Fibroblast of peridontal ligament (primary cell): Measurements from ENCODE around the gene FBN1.

ENCODE experiments used
- DNase-seq: peaks from one replicate; pipeline ENCODE4 v3.0.0-alpha.2; 2010; ENCODE audit errors: extremely low read depth

The FBN1 gene

DNA sequence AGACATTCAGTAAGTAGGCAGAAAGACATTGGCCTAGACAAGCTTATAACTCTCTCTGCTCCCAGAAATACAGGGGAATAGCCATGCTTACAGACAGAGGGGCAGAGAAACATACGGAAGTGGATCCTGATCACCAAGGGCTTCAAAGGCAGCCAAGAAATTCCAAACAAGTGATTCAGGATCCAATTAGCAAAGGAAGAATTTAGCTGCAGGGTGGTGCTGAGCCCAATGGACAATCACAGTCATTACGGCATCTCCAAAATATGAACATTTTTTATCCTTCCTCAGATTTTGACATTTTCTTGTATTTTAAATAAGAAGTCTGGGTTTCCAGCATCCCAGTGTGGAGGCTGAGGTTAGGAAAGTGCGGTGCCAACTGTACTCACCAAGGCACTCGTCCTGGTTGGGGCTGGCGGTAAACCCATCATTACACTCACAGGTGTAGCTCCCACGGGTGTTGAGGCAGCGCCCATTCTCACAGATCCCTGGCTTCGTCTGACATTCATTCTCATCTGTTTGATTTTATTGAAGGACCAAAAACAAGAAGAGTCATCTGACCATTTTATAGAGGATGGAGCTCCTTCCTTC, 217.5 kb downstream of the FBN1 start:
- peak; percentile 97 for DNase-seq

DNA sequence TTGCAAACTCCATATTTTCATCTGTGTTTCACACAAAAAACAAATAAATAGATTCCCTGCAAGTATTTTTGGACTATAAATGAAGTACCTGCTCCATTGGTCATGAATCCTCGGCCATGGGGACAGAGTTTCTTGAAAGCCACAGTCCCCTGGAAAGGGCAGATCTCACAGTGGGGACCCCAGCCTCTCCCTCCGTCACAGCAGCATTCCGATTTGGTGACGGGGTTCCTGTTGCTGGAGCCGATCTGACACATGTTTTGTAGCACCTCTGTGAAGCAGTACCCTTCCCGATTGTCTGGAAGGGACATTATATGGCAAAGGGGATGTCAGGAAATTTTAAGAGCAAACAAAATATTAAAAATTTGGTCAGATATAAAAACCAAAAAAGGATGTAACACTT, 218.0 kb downstream of the FBN1 start:
- no peak for DNase-seq

GRCh38 chr15:48426941-48427340, 218.6 kb downstream of the FBN1 start:
- no peak for DNase-seq

DNA sequence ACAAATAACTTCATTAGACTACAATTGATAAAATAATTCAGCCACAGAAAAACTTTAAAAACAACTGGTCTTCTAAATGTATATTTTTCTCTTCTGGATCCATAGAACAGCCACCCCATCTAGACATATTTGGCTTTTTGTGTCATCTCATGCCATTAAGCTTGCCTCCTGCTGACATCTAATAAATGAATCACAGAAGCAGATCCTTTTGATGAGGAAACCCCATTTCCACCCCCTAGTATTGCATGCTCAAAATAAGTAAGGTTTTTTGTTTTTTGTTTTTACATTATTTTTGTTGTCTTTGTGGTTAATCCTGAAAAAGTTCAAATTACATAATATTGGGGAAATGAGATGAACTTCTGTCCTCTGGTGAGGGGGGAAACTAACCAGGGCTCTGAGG, 219.5 kb downstream of the FBN1 start:
- no peak for DNase-seq

DNA sequence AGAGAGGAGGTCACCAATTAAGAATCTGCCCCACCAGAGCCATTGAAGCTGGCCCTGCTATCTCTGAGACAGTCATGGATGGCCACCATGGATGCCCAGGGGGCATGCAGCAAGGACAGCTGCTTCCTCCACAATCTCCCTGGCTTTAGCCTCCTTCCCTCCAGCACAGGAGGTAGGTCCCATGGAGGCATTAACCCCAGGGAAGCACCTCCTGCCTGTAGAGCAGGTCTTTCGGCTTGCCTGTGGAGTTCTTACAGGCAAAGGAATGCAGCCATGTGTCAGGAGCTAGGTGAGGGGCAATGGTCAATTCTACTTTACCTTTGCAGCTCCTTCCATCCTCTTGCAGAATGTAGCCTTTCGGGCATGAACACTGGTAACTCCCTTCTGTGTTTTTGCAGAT, 220.5 kb downstream of the FBN1 start:
- DNase-seq: no peak

- no peak for DNase-seq
Observed at GRCh38 chr15:48423896-48424475, 221.5 kb downstream of the FBN1 start.

DNA sequence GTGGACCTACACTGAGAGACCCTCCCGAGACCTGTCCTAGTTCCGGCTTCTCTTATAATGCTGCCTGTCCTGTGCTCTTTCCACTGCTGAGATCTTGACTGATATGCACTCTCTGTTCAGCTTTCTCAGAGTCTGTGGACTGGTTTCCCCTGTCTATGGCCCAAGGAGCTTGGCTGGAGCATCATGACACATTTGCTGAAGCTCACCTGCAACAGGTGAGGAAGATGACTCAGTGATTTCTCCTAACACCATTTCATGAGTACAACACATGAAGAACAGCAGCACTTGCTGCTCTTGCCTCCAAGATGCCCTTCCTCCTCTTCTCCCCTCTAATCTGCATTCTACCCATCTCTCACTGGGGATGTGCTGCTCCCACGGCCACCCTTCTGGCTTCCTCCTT, 222.2 kb downstream of the FBN1 start:
- no peak for DNase-seq

DNA sequence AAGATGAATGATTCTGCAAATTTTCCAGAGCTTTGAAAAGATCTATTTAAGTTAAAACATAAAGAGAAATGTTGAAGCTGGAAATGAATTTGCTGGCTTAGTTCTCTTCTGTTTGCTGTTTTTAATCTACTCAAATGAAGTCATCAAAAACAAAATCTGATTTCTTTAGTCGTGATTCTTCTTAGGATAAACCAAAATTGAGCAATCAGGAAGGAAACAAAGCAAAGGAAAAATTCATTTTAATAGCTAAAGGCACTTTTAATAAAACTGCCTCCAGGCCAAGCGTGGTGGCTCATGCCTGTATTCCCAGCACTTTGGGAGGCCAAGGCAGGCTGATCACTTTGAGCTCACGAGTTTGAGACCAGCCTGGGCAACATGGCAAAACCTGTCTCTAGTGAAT, 223.1 kb downstream of the FBN1 start:
- peak; percentile 72 for DNase-seq

- no peak for DNase-seq
Observed at GRCh38 chr15:48421362-48421761, 224.1 kb downstream of the FBN1 start.

- no peak for DNase-seq
Observed at GRCh38 chr15:48419896-48420295, 225.6 kb downstream of the FBN1 start.

- DNase-seq: no peak
Observed at GRCh38 chr15:48418343-48418742, 227.2 kb downstream of the FBN1 start.

DNA sequence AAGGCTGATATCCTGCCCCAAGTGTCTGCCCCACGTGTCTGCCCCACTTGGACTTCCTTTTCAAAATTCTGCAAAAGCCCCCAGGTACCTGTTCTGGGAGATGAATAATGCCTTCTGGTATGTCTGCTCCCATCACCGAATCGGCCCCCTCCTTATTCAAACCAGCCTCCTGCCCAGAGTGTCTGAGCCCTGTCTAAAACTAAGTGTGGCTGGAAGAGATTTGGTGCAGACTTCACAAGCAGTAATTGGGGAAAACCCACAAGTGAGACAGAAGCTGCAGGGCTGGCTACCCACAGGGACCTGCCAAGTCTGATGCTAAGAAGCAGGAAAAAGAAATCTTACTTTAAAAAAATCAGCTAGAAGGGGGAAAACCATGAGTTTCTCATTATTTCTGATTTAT, 229.2 kb downstream of the FBN1 start:
- DNase-seq: no peak

DNA sequence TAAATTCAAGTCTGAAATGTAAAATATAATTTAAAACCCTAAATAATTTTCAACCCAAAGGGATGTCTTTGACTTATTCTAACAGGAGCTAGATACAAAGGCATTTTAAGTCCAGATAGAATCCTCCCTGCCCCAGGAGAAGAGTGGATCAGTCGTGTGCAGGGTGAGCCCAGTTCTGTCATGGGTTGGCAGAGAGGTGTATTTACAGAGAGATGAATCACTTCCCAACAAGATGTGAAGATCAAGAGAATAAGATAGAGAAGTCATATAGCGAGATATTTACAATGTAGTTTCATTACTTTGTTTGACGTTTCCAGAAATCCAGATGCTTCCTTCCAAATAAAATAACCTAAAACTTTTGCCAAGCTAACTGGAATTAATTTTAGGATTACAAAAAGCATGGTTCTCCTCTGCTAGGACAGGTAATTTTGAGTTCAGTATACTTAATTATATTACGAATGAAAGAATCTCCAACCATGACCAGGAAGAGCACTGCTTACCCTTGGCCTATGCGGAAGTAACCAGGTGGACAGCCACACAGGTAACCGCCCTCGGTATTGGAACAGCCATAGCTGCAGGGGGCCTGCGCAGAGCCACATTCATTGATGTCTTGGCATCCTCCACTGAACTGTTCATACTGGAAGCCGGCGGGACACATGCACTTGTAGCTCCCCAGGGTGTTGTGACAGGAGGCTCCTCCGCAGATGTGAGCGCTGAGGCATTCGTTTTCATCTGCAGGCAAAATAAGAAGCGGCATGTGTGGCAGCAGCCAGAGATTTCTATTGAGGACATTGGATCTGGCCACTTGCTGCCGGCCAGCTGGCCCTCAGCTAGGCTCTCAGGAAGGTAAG, 230.2 kb downstream of the FBN1 start:
- peak; percentile 58 for DNase-seq

GRCh38 chr15:48414015-48414414, 231.5 kb downstream of the FBN1 start:
- peak; percentile 97 for DNase-seq

DNA sequence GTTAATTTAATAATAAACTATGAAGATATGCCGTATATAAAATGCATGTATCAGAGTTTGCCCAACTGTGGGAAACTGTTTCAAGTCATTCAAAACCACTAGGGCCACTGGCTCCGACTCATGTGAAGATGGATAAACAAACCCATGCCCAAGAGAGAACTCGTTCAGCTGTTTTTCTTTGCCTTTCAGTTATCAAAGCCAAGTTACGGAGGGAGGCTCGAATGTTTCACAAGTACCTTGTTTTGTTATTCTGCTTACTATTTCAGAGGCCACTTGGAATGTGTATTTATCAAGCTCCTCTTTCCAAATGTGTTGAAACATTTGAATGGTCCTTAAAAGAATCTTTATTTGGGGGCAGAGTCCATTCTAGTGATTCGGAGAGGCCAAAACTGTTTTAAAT, 232.2 kb downstream of the FBN1 start:
- DNase-seq: peak; percentile 99

DNA sequence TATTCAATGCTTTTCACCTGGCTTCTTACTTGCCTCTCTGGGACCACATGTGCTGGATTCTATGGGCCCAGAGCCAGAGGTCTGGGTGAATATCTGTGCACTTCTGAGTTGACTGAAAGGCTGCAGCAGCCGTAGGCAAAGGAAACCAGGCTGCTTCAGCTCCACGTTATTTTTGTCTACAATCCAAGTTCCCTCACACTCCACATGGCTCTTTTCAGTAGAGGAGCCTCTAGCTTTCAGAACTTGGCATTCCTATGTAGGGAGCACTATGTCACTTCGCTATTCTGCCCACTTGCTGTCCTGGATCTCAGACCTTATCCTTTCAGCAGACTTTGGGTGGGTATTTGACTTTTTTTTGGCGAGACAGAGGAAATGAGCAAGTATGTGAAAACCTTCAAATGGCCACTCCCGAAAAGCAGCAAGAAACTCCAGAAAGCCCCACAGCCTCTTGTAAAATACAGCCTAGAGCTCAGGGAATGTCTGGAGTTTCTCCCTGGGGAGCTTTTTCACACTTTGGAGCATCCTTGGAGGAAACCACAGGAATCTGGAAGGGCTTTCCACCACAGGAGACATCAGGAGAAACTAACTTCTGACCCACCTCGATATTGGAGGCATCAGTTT, 233.4 kb downstream of the FBN1 start:
- peak; percentile 77 for DNase-seq

- no peak for DNase-seq
Observed at GRCh38 chr15:48409623-48410022, 235.9 kb downstream of the FBN1 start.

- DNase-seq: peak; percentile 66
Observed at GRCh38 chr15:48408327-48408726, 237.2 kb downstream of the FBN1 start.

GRCh38 chr15:48407646-48408045, 237.9 kb downstream of the FBN1 start:
- no peak for DNase-seq

GRCh38 chr15:48406911-48407310, 238.6 kb downstream of the FBN1 start:
- DNase-seq: no peak

- DNase-seq: no peak
Observed at GRCh38 chr15:48406266-48406891, 239.1 kb downstream of the FBN1 start.
